NCI-H2107 treated with DMSO at 0.1 percent for 48 hours (cell line): ENCODE measurements around the gene PPP5C.
A peak's percentile ranks its signal among the peaks of the same experiment; 100 is the strongest.
"Not testable (repeated sequence)": the region's sequence is repeated elsewhere in the genome, so short reads cannot be mapped to it uniquely, and the experiment has no call there.

Source experiments
- DNase-seq: peaks from one replicate; lab custom pipeline; 2025; ENCODE audit not compliant: unreplicated experiment; lab: John Stamatoyannopoulos, UW

The PPP5C gene

DNA sequence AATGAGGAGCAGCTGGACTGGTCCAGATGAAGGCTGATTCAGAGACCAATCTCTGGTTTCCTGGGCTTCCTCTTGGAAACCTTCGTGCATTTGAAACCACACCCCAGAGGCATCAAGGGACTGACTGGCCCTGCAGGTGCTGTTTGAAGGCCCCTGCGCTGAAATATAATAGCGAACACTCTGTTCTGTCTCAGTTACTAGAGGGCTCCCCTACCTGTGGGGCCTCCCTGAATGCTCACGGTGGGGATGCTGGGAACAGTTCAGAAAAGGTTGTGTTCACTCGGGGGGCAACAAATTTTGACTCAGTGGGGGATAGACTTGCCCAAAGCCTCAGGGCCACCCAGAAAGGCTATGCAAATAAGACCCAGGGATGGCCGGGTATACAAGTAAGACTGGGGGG lies 60.1 kb downstream of the PPP5C start:
- peak; percentile 79 for DNase-seq

DNA sequence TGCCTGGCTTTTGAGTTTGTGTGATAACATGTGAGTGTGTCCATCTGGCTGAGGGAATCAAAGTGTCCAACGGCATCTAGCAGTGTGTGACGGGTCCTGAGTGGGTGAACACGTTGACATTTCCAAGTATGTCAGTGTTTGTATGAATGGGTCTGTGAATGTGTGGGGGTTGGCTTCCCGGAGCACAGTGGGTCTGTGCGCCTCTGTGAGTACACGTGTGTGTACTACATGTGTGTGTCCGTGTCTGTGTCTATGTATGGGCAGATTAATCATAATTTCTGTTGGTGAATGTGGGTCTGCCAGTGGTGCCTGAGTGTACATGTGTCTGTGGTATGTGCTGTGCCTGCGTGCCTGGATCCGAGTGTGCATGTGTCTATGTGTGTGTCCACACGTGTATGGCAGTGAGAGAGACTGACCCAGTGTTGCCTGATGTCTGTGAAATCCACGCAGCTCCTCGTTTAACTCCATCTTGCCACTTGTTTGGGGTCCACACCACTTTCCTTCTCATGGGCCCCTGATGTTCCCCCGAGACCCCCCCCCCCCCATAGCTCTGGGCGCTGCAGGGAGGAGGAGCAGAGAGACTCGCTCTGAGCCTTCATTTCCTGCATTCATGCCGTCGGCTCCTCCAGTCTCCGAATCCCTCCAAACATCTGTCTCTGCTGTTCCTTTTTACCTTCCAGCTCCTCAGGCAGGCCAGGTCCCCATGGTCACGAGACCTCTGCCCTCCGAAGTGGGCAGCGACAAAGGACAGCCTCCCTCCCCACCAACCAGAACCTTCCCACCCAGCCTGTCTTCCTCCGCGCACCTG lies 61.2 kb downstream of the PPP5C start:
- no peak for DNase-seq

DNA sequence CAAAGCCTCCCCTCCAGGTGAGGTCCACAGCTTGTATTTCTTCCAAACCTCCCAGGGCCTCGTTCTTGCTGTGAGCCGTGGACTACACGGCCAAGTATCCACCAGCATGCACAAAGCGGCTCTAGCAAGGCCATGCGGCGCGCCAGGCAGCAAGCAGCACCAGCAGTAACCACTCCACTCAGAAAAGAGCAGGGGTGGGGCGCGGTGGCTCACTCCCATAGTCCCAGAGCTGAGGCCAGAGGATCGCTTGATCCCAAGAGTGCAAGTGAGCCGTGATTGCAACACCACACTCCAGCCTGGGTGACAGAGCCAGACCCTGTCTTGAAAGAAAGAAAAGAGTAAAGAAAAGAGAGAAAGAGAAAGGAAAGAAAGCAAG lies 61.8 kb downstream of the PPP5C start:
- peak; percentile 38 for DNase-seq

DNA sequence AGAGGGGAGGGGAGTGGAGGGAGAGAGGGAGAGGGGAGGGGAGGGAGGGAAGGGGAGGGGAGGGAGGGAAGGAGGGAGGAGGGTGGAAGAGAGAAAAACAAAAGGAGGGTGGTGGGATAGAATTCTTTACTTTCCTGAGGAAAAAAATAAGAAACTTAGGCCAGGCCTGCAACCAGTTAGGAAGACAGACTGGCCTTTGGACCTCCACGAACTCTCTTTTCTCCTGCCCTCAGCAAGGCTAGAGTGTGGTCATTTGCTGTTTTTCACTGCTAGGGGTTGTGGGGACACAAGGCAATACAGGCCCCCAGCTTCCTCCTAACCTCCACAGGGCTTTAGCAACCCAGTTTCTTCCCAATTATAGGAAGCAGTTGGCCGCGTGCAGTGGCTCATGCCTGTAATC lies 62.3 kb downstream of the PPP5C start:
- no peak for DNase-seq

DNA sequence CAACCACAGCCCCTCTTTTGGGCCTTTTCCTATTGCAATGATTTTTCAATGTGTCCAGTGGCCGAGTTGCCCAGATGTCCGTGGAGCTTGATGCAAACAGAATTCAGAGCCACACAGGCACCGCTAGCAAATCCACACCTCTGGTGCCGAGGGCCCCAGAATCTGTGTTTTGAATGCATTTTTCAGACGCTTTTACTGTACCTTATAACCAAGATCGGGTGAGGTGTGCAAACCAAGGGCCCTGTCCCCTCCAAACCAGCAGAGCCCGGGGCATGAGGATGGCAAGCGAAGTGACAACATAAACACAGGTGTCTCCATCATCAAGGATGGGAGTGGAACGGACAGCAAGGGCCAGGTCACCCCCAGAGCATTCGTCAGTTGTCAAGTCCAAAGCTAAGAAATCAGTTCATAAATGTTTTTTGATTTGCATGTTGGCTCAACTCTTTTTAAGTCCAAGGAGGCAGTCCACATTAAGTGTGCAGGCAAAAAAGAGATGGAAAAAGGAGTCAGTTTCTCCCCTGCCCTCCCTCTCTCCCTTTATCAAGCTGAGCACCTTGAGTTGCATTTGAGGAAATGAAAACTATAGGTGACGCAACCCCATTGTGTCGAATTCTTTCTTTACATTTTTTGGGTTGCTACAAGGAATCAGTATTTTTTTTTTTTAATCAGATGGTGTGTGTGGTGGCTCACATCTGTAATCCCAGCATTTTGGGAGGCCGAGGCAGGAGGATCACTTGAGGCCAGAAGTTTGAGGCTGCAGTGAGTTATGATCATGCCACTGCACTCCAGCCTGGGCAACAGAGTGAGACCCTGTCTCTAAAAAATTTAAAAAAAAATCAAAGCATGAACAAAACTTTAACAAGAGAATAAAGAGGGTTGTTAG lies 63.6 kb downstream of the PPP5C start:
- no peak for DNase-seq

DNA sequence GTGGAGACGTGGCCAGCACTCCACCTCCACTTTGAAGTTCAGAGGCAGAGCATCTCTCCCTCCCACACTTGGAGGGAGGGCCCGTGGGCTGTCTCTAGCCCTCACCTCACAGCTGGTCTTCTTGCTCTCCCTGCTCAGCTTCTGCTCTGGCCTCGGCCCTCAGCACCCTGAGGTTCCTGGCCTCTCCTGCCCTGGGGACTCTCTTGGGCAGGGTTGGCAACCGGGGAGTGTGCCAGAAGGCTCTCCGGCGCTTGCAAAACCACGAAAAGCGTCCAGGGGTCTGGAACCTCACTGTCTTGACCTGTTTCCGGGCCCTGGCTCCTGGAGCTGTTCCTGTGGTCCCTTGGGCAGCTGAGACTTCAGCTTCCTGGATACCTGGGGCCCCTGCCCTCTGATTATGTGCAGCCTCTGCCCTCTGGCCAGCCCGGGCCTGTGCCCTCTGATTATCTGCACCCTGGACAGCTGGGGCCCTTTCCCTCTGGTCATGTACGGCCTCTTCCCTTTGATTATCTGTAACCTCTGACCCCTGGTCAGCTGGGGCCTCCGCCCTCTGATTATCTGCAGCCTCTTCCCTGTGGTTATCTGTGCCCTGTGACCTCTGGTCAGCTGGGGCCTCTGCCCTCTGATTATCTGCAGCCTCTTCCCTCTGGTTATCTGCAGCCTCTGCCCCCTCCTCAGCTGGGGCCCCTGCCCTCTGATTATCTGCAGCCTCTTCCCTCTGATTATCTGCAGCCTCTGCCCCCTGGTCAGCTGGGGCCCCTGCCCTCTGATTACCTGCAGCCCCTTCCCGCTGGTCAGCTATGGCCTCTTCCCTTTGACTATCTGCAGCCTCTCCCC lies 64.4 kb downstream of the PPP5C start:
- DNase-seq = no peak

DNA sequence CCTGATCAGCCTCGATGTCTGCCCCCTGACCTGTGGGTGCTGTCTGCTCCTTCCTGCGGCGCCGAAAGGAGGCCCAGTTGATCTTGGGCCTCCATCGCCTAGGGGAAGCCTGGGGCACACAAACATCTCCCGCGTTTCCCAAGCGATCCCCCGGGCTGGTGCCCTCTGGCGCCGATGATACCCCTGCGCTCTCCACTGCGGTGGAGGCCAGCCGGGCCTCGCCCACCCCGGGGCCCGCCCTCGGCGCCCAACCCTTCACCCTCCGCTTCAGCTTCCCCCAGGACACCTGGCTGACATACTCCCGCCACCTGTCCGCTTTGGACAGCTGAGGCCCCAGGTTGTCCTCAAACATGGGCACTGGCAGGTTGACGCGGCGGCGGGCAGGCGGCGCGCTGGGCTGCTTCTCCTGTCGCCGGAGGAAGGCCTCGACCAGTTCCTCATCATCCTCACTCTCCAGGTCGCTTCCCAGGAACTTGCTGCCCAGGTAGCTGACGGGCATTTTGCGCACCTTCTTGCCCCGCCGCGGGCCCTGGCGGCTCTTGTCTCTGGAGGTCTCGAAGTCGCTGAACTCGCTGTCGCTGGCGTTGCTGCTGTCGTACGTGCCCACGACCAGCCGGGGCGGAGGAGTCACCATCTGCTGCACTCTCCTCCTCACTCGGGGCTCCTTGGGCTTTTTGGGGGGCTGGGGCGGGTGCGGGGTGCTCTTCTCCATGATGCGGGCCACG lies 65.2 kb downstream of the PPP5C start:
- no peak for DNase-seq

DNA sequence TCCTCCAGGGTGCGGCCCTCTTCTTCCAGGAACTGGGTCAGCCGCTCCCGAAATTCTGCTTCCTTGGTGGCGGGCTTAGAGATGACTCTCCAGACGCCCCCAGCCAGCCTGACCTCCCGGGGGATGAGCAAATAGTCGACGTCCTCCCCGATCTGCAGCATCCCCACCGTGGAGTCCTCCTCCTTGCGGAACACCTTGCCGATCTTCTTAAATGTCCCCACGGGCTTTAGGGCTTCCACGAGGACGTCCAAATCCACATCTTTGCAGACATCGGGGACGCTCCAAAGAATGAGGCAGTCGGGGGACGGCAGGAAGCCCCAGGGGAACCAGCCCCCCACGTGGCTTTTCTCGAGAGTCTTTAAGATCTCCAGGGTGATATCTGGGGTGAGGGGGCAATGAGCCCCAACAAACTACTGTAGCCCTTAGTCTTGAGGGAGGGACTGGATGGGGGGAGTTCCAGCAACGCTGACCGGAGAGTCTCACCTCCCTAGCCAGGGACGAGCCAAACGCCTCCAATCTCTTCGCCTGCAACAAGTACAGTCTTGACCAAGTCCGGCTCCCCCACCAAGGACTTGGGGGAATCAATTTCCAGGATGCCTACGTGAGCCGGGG lies 65.9 kb downstream of the PPP5C start:
- no peak for DNase-seq

DNA sequence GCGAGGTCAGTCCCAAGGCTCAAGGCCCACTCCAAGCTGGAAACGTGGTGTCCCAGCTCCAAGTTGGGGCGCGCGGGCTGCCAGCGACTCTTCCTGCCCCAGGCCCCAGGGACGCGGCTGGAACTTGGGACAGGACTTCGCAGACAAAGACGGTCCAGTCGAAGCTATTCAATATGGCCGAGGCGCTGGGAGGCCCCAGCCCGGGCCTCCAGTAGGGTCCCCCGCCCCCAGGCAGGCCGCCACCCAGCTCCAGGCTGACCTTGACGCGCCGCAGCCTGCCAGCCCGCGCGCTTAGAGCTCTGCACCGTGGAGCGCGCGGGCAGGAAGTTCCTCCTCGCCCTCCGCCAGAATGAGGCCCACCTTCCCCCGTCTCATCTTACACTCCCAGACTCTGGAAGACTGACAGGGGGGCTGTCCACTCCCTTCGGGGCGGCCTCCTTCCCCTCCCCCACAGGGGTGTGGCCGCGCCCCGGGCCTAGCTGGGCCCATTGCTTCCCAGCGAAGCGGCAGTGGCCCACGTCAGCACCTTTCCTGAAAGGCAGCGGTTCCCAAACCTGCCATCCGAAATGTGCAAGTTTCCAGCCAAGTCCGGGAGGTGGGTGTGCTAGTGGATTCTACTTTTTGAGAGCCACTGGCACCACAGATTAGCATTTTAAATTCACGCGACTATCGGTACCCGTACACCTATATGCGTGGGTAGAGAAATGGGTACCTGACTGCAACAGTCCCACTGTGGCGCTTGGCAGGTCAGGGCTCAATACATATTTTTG lies 66.6 kb downstream of the PPP5C start, which contains the start of gene CCDC8:
Gene CCDC8, minus strand, starts transcription at position 303 of the 770 bp plus-strand sequence. CDS start 754 bp downstream, outside the sequence.
- no peak for DNase-seq

DNA sequence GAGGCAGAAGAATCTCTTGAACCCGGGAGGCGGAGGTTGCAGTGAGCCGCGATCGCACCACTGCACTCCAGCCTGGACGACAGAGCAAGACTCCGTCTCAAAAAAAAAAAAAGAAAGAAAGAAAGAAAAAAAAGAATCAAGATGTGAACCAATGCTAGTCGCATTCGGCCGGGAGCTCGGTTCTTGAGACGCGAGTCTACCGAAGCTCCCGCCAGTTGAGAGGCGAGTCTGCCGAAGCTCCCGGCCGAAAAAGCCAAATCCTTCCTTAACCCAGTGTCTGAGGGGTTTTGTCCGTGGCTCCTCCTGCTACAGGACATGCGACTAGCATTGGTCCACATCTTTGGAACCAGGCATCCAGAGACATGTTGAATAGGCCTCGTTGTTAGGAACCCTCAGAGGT lies 68.0 kb downstream of the PPP5C start:
- not testable (repeated sequence) for DNase-seq

DNA sequence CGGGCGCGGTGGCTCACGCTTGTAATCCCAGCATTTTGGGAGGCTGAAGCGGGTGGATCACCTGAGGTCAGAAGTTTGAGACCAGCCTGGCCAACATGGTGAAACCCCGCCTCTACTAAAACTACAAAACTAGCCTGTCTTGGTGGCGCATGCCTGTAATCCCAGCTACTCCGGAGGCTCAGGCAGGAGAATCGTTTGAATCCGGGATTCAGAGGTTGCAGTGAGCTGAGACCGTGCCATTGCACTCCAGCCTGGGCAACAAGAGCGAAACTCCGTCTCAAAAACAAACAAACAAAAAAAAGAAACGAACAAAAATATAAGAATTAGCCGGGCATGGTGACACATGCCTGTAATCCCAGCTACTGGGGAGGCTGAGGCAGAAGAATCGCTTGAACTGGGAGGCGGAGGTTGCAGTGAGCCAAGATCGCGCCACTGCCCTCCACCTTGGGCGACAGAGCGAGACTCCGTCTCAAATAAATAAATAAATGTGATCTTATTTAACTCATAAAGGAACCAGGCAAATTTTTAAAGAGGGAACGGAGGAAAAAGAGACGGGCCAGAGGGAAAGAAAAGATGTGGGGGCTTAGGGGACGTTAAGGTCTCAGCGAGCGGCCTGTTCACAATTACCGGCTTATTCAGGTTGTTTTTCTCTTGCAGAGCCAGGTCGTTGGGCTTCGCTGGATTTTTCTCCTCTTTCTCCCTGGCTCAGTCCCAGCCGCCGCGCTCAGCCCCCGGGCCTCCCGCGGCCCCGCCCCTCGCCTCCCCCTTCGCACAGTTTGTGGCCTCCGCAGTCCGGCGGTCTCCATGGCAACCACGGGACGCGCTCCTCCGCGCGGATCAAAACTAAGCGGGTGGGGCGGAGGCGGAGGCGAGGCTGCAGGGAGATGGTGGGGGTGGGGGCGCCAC lies 69.2 kb downstream of the PPP5C start:
- DNase-seq = peak; percentile 50

DNA sequence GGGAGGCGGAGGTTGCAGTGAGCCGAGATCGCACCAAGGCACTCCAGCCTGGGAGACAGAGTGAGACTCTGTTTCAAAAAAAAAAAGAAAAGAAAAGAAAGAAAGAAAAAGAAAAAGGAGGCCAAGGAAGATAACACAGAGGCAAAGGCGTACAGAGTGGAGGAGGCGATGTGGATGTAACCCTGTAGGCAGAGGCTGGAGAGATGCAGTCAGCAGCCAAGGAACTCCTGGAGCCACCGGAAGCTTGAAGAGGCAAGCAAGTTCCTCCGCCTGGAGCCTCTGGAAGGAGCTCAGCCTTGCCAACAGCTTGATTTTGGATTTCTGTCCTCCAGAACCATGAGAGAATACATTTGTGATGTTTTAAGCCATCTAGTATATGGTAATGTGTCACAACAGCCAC lies 73.2 kb downstream of the PPP5C start:
- no peak for DNase-seq

DNA sequence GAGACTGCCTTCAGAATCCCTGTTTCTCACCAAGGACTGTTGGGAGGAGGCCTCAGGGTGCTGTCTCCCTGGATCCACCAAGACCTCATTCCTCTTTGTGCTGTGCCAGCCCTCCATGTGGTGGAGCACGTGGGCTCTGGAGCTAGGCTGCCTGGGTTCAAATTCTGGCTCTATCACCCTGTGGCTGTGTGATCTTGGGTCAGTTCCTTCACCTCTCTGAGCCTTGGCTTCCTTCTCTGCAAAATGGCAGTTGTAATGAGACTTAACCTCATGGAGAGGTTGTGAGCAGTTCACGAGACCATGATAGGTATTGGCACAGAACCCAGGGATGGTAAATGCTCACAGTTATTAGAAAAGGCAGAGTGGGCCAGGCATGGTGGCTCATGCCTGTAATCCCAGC lies 75.5 kb downstream of the PPP5C start:
- no peak for DNase-seq

DNA sequence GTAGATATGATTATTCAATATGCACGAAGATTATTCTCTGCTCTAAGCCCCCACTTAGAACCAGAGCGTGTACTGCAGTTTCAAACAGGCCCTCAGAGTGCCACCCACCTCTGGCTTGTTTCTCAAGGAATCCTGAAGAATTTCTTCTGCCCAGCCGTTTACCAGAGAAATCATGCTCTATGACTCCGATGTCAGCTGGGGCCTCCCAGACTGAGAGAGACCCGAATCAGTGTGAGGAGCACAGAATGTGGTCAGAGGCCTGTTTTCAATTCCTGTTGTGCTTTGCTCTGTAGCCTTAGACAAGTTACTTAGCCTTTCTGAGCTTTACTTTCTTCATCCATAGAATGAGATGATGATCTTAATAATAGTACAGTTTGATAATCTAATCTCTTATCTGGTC lies 76.3 kb downstream of the PPP5C start:
- no peak for DNase-seq

DNA sequence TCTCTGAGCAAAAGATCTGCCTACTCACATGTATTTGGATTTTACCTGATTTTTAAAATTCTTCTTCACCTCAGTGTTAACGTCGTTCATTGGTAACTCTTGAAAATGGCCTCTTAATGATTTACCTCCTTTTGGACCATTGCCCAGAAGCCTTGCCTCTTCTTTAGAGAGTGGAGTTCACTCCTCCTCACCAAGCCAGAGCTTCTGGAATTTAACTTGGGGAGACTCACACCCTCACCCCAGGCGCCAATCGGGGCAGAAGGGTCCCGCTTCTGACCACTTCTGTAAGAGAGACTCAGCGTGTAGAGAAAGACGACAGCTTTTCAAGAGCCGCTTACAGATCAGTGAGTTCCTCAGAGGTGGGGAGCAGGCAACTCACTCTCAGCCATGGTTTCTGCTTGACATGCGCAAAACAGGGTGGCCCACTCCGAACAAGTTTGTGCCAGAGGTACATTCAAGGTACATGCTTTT lies 79.2 kb downstream of the PPP5C start:
- DNase-seq = no peak

DNA sequence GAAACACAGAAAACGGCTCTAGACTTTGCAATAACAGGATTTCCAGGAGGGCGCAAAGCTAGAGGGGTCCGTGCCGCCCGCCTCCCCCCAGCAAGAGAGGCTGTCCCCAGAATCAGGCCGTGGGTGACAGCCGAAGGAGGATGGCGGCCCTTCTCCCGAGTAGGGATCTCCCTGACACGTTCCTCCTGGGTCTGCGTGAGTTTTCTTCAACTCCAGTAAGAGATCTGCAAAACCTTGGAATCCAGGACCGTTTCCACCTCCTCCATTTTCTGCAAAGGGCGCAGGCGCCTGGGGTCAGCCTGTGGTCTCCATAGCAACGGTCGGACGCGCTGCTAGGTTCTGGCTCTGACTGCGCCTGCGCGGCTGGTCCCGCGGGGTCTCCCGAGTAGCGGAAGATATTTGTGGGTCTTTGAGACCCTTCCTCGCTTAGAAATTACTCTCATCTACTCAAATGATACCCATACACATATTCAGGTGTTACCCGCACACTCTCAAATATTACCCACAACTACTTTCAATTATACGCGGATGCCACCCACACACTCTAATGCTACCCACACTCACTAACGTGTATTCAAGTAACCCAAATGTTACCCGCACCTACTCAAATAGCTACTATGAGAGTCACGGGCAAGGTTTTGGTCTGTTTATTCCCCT lies 79.7 kb downstream of the PPP5C start:
- DNase-seq = peak; percentile 66

DNA sequence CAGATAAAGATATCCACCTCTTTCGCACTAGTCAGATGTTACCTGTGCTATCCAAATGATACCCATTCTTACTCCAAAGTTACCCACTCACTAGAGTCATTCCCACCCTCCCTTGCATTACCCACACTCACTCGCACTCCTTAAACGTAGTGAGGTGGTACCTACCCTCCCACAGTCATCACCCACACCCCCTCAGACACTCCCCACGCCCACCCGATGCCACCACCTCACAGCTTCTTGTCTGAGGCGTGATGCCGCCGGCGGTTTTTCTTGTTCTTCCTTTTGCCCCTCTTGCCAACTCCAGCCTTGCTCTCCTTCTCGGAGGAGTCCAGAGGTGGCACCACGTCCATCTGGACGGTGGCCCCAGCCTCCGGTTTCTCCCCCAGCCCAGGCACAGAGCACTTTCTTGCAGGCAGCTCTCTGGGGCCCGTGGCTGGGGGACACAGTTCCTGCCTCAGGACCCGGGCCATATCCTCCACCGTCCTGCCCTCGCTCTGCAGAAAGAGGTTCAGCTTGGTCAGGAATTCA lies 80.7 kb downstream of the PPP5C start:
- no peak for DNase-seq
